ENCODE measurements around the gene PLEKHD1.

DNA sequence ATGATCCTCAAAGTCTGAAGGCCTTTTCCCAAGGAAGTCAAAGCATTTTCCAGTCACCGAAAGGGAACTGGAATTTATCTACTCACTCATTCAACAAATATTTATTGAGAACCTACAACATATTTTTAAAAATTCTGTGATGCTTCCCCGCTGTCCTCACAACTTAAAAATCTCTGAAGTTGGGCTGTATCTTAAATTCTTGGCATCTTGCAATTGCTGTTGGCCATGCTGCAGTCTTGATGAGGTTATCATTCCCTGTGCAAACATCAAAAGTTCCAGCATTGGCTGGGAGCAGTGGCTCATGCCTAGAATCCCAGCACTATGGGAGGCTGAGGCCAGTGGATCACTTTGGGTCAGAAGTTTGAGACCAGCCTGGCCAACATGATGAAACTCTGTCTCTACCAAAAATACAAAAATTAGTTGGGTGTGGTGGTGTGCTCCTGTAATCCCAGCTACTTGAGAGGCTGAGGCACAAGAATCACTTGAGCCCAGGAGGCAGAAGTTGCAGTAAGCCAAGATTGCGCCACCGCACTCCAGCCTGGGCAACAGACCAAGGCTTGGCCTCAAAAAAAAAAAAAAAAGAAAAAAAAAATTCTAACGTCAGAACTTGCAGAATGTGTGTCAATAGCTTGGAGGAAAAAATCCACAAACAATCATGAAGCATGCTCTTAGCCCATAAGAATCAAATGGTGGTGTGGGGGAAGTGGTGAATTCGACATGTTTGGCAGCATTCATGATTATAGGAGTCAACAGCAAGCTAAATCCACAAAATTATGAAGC, 55.3 kb downstream of the PLEKHD1 start:
- TF ChIP-seq ARNTL (CRISPR knock-in tag; IDR thresholded peaks at IDR 0.05; ENCODE audit: borderline replicate concordance, low read depth), result no peak
- TF ChIP-seq BACH2 (CRISPR knock-in tag; IDR thresholded peaks at IDR 0.05; ENCODE audit: borderline replicate concordance), result no peak
- TF ChIP-seq ZFP30 (CRISPR knock-in tag; IDR thresholded peaks at IDR 0.05), result no peak
- TF ChIP-seq, protein P1, sequence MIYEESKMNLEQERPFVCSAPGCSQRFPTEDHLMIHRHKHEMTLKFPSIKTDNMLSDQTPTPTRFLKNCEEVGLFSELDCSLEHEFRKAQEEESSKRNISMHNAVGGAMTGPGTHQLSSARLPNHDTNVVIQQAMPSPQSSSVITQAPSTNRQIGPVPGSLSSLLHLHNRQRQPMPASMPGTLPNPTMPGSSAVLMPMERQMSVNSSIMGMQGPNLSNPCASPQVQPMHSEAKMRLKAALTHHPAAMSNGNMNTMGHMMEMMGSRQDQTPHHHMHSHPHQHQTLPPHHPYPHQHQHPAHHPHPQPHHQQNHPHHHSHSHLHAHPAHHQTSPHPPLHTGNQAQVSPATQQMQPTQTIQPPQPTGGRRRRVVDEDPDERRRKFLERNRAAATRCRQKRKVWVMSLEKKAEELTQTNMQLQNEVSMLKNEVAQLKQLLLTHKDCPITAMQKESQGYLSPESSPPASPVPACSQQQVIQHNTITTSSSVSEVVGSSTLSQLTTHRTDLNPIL (CRISPR knock-in tag; IDR thresholded peaks at IDR 0.05; ENCODE audit: low read depth), result no peak
- no peak for TF ChIP-seq CSDC2 (CRISPR knock-in tag; IDR thresholded peaks at IDR 0.05)
- TF ChIP-seq, protein P2, sequence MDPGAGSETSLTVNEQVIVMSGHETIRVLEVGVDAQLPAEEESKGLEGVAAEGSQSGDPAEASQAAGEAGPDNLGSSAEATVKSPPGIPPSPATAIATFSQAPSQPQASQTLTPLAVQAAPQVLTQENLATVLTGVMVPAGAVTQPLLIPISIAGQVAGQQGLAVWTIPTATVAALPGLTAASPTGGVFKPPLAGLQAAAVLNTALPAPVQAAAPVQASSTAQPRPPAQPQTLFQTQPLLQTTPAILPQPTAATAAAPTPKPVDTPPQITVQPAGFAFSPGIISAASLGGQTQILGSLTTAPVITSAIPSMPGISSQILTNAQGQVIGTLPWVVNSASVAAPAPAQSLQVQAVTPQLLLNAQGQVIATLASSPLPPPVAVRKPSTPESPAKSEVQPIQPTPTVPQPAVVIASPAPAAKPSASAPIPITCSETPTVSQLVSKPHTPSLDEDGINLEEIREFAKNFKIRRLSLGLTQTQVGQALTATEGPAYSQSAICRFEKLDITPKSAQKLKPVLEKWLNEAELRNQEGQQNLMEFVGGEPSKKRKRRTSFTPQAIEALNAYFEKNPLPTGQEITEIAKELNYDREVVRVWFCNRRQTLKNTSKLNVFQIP (CRISPR knock-in tag; IDR thresholded peaks at IDR 0.05; ENCODE audit: borderline replicate concordance, low read depth), result no peak
